ENCODE results near the gene SHLD1.

- TF ChIP-seq CTCF (IDR thresholded peaks at IDR 0.05; ENCODE audit: insufficient read depth, low read length, poor library complexity, severe bottlenecking) (no peak), EZH2phosphoT487 (conservative IDR thresholded peaks at IDR 0.05; ENCODE audit: low read length) (no peak)
These were observed 113.0 kb downstream of the SHLD1 start for GRCh38 chr20:5863040-5863833.
